ENCODE data around the gene GMCL2. TPM values are rescaled to one million over a fixed set of nuclear protein-coding genes. Genes with fewer than 3 reads are reported as not detected.
"Not testable (repeated sequence)": the region's sequence is repeated elsewhere in the genome, so short reads cannot be mapped to it uniquely, and the experiment has no call there.

Gene GMCL2
- total RNA-seq, 1 donor from 2014 or later, result not detected

DNA sequence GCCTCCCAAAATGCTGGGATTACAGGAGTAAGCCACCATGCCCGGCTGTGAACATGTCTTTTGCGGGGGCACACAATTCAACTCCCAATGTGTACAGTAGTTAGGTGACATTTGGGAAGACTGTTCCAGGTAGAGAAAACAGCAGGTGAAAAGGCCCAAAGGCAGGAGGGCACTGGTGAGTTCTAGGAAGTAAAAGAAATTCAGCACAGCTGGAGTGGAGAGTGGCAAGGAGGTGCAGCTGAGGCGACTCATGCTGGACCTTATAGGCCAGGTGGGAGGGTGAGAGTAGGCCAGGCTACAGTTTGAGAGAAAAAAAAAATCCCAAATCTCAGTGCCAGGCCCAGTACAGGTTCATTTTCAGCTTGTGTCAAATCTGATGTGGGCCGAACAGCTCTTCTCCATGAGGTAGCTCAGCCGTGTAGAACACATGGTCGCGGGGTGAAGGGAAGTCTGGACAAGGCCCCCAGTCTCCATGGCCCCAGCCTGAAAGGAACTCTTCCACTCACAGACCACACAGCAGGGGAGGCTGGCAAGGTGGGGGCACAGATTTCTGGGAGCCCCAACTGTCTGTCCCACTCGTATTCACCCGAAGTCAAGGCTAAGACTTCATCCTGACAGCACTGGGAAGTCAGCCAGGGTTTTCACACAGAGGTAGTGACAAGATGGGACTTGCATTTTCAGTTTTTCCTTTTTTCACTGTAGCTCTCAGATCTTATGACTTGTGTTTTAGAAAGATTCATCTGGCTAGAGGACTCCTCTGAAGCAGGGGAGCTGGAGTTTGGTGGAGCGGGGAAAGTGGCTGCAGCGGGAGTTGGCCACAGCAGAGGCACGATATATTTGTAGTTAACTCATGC, 12.6 kb upstream of the GMCL2 start:
- intact Hi-C loops (cut with DNase I), result no loop called here
- Histone ChIP-seq H3K36me3 (no peaks in the 10 kb centered on the region), H3K27ac (no peak overlapping the region), H3K9me3 (no peaks in the 10 kb centered on the region), H3K4me1 (no peaks in the 10 kb centered on the region), H3K27me3 (ENCODE audit: low read depth) (no peaks in the 10 kb centered on the region), H3K4me3 (no peak overlapping the region)
- TF ChIP-seq, protein P1, sequence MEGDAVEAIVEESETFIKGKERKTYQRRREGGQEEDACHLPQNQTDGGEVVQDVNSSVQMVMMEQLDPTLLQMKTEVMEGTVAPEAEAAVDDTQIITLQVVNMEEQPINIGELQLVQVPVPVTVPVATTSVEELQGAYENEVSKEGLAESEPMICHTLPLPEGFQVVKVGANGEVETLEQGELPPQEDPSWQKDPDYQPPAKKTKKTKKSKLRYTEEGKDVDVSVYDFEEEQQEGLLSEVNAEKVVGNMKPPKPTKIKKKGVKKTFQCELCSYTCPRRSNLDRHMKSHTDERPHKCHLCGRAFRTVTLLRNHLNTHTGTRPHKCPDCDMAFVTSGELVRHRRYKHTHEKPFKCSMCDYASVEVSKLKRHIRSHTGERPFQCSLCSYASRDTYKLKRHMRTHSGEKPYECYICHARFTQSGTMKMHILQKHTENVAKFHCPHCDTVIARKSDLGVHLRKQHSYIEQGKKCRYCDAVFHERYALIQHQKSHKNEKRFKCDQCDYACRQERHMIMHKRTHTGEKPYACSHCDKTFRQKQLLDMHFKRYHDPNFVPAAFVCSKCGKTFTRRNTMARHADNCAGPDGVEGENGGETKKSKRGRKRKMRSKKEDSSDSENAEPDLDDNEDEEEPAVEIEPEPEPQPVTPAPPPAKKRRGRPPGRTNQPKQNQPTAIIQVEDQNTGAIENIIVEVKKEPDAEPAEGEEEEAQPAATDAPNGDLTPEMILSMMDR (IDR thresholded peaks at IDR 0.05), result no peak
- ATAC-seq (no peak), DNase-seq (no peak)

DNA sequence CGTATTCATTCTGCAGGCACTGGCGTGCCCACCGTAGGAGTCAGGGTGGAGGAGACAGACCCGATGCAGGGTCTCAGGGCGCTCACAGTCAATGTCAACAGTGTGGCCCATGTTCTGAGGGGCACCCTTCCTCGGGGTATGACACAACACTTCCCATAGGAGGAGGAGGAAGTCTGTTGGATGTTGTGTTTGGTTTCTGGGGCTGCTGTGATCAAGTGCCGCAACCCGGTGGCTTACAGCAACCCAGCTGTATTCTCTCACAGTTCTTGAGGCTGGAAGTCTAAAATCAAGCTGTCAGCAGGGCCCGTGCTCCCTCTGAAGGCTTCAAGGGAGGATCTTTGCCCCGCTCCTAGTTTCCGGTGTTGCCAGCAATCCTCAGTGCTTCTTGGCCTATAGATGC, 11.5 kb upstream of the GMCL2 start:
- no peak overlapping the region for H3K4me3 ChIP-seq
- H3K36me3 ChIP-seq, result no peaks in the 10 kb centered on the region
- intact Hi-C loops (cut with DNase I), result no loop called here
- ATAC-seq (no peak), DNase-seq (no peak)
- TF ChIP-seq, protein P1 (IDR thresholded peaks at IDR 0.05), result no peak
- no peaks in the 10 kb centered on the region for H3K4me1 ChIP-seq
- no peaks in the 10 kb centered on the region for H3K9me3 ChIP-seq
- H3K27ac ChIP-seq, result no peak overlapping the region
- peaks cover 6% of the 10 kb centered on the region for H3K27me3 ChIP-seq (ENCODE audit: low read depth)

DNA sequence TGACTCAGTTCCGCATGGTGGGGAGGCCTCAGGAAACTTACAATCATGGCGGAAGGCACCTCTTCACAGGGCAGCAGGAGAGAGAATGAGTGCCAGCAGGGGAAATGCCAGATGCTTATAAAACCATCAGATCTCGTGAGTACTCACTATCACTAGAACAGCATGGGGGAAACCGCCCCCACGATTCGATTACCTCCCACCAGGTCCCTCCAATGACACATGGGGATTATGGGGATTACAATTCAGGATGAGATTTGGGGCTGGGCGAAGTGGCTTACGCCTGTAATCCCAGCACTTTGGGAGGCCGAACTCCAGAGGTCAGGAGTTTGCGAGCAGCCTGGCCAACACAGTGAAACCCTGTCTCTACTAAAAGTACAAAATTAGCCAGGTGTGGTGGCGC, 11.0 kb upstream of the GMCL2 start:
- H3K4me1 ChIP-seq; ATAC-seq; H3K27me3 ChIP-seq (ENCODE audit: low read depth); intact Hi-C loops (cut with DNase I); DNase-seq; H3K4me3 ChIP-seq; H3K36me3 ChIP-seq; H3K9me3 ChIP-seq; H3K27ac ChIP-seq: not testable (repeated sequence)

DNA sequence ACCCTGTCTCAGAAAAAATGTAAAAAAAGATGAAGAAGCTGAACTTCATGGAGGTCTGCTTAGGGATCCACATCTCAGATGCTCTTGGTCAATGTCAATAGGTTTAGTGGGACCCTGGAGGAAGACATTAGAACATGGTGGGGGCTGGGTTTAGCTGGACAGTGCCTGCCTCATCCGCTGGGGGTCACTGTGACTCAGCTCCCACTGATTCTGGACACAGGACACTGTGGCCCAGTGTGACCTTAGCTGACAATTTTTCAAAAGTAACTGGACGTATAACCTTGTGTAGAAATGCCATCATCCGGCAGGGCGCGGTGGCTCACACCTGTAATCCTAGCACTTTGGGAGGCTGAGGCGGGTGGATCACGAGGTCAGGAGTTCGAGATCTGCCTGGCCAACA, 9.8 kb upstream of the GMCL2 start:
- intact Hi-C loops (cut with DNase I), result no loop called here
- H3K9me3 ChIP-seq, result no peaks in the 10 kb centered on the region
- no peak for DNase-seq
- no peak overlapping the region for H3K27ac ChIP-seq
- peak; percentile 50 for ATAC-seq
- H3K36me3 ChIP-seq, result no peaks in the 10 kb centered on the region
- no peaks in the 10 kb centered on the region for H3K4me1 ChIP-seq
- H3K4me3 ChIP-seq, result no peak overlapping the region
- H3K27me3 ChIP-seq (ENCODE audit: low read depth), result peaks cover 6% of the 10 kb centered on the region
- TF ChIP-seq, protein P1 (IDR thresholded peaks at IDR 0.05), result peak; percentile 51

DNA sequence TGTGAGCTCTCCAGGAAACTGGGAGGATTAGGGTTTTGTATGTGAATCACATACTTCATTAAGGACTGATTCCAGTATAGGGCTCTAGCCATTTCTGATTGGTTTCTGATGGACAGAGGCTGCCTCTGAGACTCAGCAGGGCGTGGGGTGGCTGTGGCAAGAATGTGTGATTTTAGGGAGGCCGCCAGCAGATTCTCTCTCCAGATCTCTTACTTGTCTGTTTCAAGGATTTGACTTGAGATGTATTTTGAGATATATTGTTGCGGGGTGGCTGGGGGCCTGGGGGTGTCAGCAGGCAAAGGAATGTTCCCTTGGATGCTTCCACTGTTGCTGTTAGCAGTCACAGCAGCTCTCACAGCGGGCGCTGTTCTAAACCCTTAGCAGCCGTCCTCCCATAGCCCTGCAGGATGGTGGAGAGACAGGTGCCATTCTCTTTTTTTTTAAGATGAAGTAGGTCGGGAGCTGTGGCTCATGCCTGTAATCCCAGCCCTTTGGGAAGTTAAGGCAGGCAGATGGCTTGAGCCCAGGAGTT, 9.2 kb upstream of the GMCL2 start:
- Histone ChIP-seq H3K27me3 (ENCODE audit: low read depth) (peaks cover 6% of the 10 kb centered on the region), H3K27ac (no peak overlapping the region), H3K4me1 (no peaks in the 10 kb centered on the region), H3K4me3 (no peak overlapping the region), H3K9me3 (no peaks in the 10 kb centered on the region), H3K36me3 (no peaks in the 10 kb centered on the region)
- ATAC-seq, result no peak
- intact Hi-C loops (cut with DNase I), result no loop called here
- DNase-seq, result no peak
- TF ChIP-seq, protein P1 (IDR thresholded peaks at IDR 0.05), result no peak

DNA sequence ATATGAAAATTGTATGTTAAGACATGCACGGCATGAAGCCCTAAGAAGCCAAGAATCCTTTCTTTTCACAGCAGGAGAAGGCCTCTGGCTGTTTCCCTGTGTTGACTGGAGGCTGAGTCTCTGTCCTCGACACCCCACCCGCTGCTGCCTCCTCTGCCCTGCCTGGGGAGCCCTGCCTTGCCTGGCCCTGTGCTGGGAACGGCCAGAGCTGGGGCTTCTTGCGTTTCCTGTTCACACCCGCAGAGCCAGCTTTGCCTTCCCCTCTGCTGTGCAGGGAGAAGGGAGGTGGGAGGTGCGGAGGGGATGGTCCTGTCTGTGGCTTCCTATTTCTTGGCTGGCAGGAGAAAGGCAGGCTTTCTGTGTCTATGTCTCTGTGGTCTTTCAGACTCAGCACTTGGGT, 6.9 kb upstream of the GMCL2 start:
- peak in 1 of 2 donors; percentile 23 for ATAC-seq

More for the DNA sequence above, 6.9 kb upstream of the GMCL2 start:
- Histone ChIP-seq H3K27me3 (ENCODE audit: low read depth) (peaks cover 6% of the 10 kb centered on the region), H3K4me1 (no peaks in the 10 kb centered on the region), H3K36me3 (no peaks in the 10 kb centered on the region), H3K27ac (no peak overlapping the region), H3K9me3 (no peaks in the 10 kb centered on the region), H3K4me3 (no peak overlapping the region)
- DNase-seq, result no peak
- TF ChIP-seq, protein P1 (IDR thresholded peaks at IDR 0.05), result no peak
- intact Hi-C loops (cut with DNase I), result no loop called here
